ENCODE results near the gene SAMD10.
A peak's percentile ranks its signal among the peaks of the same experiment; 100 is the strongest.
"Not testable (repeated sequence)": the region's sequence is repeated elsewhere in the genome, so short reads cannot be mapped to it uniquely, and the experiment has no call there.

SAMD10 gene

DNA sequence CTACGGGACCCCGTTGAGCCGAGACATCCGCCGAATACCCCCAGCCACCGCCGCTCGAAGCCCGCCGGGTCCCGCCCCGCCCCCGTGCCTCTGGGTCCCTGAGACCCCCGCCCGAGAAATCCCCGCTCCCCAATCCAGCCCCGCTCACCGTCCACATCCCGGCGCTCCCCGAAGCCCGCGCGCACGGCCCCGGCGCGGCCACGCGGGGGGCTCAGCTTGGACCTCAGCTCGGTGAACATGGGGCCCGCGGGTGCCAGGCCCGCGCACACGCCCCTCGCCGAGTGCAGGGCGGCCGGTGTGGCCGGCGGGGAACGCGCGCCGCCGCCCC, 249 bp downstream of the SAMD10 start:
- H3K4me1 ChIP-seq (ENCODE audit: control insufficient read depth, insufficient read depth, low read length), result peaks cover 4% of the 10 kb centered on the region
- H3K36me3 ChIP-seq (ENCODE audit: control insufficient read depth, insufficient read depth, low read length), result no peaks in the 10 kb centered on the region
- peak overlapping the region; percentile 72 for H3K4me3 ChIP-seq (ENCODE audit: low read length)
- no peak overlapping the region for H3K9ac ChIP-seq (ENCODE audit: low read length)
- H3K27me3 ChIP-seq (ENCODE audit: control insufficient read depth, insufficient read depth, low read length), result no peaks in the 10 kb centered on the region
- no peak overlapping the region for H3K27ac ChIP-seq (ENCODE audit: low read depth, low read length)

DNA sequence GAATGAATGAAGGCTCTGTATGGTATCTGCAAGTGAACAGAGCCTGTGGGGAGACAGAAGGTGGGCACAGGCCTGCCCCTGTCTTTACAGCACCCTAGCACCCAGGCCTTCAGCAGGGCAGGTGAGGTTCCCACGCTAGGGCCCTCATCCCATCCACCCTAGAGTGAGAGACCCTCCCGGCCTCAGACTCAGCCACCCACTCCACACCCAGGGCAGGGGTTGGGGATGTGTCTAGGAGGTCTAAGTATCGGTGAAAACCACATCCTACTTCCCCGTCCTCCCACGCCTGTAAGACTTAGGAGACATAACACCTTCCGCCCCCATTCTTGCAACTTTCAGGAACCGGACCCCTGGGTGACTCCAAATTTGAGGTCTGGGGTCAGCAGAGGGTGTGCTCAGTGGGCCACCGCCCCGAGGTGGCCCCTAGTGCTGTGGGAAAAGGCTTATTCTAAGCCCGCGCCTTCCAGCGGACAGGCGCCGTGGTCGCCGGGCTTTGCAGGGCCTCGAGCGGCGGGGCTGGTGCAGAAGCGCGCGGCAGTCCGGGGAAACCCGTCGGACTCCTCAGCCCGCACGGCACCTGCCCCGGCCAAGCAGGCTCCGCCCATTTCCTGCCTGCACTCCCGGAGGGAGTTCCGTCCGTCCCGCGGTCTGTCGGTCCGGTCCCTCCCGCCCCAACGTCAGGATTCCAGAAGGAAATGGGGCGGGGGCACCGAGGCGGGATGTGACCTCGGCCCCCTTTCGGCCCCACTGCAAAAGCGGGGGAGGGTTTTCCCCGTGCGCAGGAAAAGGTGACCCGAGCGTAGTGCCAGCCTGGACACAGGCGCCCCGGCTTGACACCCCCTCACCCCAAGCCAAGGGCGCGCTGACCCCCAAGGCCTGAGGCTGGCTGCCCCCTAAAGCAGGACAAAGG, 868 bp downstream of the SAMD10 start:
- H3K27me3 ChIP-seq (ENCODE audit: control insufficient read depth, insufficient read depth, low read length), result no peaks in the 10 kb centered on the region
- no peak overlapping the region for H3K9ac ChIP-seq (ENCODE audit: low read length)
- no peaks in the 10 kb centered on the region for H3K36me3 ChIP-seq (ENCODE audit: control insufficient read depth, insufficient read depth, low read length)
- H3K27ac ChIP-seq (ENCODE audit: low read depth, low read length), result no peak overlapping the region
- peaks cover 4% of the 10 kb centered on the region for H3K4me1 ChIP-seq (ENCODE audit: control insufficient read depth, insufficient read depth, low read length)
- H3K4me3 ChIP-seq (ENCODE audit: low read length), result peak overlapping the region; percentile 72

DNA sequence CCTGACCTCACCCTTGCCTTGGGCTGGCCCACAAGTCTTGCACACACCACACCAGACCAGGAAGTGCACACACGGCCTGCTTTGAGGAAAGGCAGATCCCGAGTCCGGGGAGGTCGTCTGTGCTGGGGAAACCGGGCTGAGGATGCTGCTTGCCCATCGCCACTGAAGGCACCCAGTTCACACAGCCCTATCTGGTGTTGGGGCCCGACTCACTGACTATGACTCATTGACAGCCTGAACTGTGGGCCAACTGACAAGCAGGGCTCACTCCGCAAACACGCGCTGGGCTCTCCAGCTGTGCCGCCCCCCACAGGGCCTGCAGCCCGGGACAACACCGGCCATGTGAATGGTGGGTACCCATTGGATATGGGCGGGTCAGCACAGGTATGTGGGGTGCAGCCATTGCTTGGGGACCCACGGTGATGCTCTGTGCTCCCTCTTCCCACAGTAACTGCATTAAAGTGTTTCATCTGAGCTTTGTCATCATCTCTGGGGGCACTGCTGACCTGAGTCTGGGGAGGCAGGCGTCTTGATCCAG, 1.6 kb downstream of the SAMD10 start:
- Histone ChIP-seq H3K27ac (ENCODE audit: low read depth, low read length) (no peak overlapping the region), H3K27me3 (ENCODE audit: control insufficient read depth, insufficient read depth, low read length) (no peaks in the 10 kb centered on the region), H3K4me3 (ENCODE audit: low read length) (no peak overlapping the region), H3K36me3 (ENCODE audit: control insufficient read depth, insufficient read depth, low read length) (no peaks in the 10 kb centered on the region), H3K9ac (ENCODE audit: low read length) (no peak overlapping the region), H3K4me1 (ENCODE audit: control insufficient read depth, insufficient read depth, low read length) (peaks cover 4% of the 10 kb centered on the region)

DNA sequence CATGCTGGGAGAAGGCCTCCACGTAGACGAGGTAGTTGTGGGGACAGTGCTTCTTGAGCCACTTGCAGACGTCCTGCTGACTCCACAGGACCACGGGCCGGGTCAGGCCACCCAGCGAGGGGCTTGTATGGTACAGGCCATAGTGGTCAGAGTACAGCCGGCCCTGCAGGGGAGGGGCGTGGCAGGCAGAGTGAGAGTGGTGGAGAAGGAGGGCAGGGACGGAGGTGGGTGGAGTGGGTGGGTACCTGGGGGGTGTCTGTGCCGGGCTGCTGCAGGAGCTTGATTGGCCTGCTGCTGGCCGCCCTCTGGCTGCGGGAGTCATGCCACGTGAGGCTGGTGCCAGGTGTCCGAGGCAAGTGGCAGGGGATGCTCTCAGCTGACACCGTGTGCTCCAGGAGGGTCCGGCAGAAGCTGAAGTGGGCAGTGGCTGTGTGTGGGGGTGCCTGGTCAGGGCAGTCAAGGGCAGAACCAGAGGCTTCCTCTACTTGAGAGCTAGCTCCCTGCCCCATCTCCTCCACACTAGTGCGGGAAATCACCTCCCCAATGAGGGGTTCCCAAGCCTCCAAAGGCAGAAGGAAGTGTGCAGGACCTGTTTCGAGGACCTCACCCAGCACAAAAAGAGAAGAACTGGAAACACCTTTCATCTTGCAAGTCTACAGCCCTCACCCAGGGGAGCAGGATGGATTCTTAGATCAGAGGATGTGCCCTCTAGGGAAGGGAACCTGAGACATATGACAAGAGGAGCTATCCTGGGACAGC, 2.3 kb downstream of the SAMD10 start:
- no peaks in the 10 kb centered on the region for H3K27me3 ChIP-seq (ENCODE audit: control insufficient read depth, insufficient read depth, low read length)

DNA sequence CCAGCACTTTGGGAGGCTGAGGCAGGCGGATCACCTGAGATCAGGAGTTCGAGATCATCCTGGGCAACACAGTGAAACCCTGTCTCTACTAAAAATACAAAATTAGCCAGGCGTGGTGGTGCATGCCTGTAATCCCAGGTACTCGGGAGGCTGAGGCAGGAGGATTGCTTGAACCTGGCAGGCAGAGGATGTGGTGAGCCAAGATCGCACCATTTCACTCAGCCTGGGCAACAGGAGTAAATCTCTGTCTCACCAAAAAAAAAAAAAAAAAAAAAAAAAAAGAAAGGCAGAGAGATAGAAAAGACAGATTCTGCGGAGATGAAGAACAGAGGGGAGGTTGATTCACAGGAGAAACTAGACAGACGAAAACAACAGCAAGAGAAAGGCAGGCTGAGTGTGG, 2.9 kb downstream of the SAMD10 start:
- not testable (repeated sequence) for H3K36me3 ChIP-seq (ENCODE audit: control insufficient read depth, insufficient read depth, low read length); H3K27ac ChIP-seq (ENCODE audit: low read depth, low read length); H3K27me3 ChIP-seq (ENCODE audit: control insufficient read depth, insufficient read depth, low read length); H3K9ac ChIP-seq (ENCODE audit: low read length); H3K4me1 ChIP-seq (ENCODE audit: control insufficient read depth, insufficient read depth, low read length); H3K4me3 ChIP-seq (ENCODE audit: low read length)

More for the DNA sequence above, 2.3 kb downstream of the SAMD10 start:
- Histone ChIP-seq H3K27ac (ENCODE audit: low read depth, low read length) (no peak overlapping the region), H3K36me3 (ENCODE audit: control insufficient read depth, insufficient read depth, low read length) (no peaks in the 10 kb centered on the region), H3K4me3 (ENCODE audit: low read length) (no peak overlapping the region), H3K4me1 (ENCODE audit: control insufficient read depth, insufficient read depth, low read length) (peaks cover 4% of the 10 kb centered on the region), H3K9ac (ENCODE audit: low read length) (no peak overlapping the region)

DNA sequence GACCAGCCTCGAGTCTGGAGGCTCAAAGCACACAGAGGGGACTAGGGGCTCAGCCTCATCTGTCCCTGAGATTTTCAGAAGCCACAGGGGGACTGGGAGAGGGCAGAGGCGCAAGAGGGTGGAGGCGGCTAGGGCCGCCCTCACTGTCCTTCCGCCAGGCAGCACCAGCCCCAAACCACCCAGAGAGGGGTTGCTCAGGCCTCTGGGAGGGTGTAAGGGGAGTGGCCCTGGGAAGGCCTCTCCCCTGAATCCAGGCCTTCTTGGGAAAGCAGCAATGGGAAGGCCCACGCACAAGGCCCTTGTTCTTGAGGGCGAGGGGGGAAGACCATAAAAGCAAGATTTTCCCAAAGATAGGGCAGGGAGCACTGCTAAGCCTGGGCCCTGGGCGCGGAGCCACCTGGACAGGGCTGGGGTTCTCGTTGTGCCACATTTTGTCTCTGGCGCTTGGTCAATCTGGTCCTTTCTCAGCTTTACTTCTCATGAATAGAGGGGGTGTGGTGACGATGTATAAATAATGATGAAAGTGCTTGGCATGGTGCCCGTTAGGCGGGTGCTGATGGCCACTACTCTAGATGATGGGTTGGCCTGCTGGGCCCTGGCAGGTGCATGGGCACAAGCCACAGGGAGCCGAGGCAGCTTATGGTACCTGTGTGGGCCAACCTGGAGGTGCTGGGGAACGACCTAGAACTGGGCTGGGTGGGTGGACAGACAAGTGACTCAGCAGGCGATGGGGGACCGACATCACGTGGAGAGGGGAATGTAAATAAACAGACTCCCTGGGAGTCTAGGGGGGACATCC, 4.8 kb downstream of the SAMD10 start:
- Histone ChIP-seq H3K4me1 (ENCODE audit: control insufficient read depth, insufficient read depth, low read length) (peaks cover 2% of the 10 kb centered on the region), H3K27ac (ENCODE audit: low read depth, low read length) (no peak overlapping the region), H3K27me3 (ENCODE audit: control insufficient read depth, insufficient read depth, low read length) (no peaks in the 10 kb centered on the region), H3K9ac (ENCODE audit: low read length) (no peak overlapping the region), H3K36me3 (ENCODE audit: control insufficient read depth, insufficient read depth, low read length) (no peaks in the 10 kb centered on the region), H3K4me3 (ENCODE audit: low read length) (no peak overlapping the region)

DNA sequence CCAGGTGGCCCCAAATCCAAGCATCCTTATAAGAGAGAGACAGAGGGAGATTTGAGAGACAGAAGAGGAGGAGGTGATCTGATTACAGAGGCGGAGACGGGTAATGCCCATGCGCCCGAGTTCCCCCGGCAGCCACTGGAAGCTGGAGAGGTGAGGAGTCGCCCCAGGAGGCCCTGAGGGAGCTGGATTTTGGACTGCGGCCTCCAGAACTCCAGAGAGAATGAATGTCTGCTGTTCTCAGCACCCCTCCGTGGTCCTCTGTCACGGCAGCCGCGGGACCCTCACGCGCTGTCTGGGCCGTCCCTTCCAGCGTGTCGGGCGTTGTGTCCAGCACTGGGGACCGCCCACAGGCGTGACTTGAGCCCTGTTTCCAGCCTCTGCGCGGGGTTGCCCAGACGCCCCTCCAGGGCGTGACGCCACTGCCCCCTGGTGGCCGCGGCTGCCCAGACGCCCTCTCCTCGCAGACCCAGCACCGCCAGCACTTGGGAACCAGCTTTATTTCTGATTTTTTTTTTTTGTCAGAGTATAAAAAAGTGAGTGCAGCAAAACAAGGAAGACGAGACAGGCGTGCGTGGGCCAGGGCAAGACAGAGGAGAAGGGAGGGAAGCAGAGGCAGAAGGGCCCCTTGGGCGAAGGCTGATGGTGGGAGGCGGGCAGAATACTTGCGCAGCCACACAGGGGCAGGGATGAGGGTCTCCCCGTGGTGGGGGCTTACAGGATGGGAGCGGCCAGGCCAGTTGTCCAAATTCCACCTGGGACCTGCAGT, 5.6 kb downstream of the SAMD10 start:
- peak overlapping the region; percentile 35 for H3K4me3 ChIP-seq (ENCODE audit: low read length)
- no peaks in the 10 kb centered on the region for H3K27me3 ChIP-seq (ENCODE audit: control insufficient read depth, insufficient read depth, low read length)
- no peak overlapping the region for H3K27ac ChIP-seq (ENCODE audit: low read depth, low read length)
- no peaks in the 10 kb centered on the region for H3K36me3 ChIP-seq (ENCODE audit: control insufficient read depth, insufficient read depth, low read length)
- no peak overlapping the region for H3K9ac ChIP-seq (ENCODE audit: low read length)
- H3K4me1 ChIP-seq (ENCODE audit: control insufficient read depth, insufficient read depth, low read length), result peaks cover 4% of the 10 kb centered on the region

DNA sequence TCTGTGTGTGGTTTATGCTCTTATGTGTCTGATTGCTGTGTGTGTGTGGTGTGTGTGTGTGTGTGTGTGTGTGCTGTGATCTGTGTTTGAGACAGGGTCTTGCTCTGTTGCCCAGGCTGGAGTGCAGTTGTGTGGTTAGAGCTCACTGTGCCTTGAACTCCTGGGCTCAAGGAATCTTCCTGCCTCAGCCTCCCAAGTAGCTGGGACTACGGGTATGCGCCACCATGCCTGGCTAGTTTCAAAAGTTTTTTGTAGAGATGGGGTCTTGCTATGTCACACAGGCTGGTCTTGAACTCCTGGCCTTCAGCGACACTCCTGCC, 6.3 kb downstream of the SAMD10 start:
- Histone ChIP-seq H3K9ac (ENCODE audit: low read length) (no peak overlapping the region), H3K4me1 (ENCODE audit: control insufficient read depth, insufficient read depth, low read length) (peaks cover 6% of the 10 kb centered on the region), H3K4me3 (ENCODE audit: low read length) (no peak overlapping the region), H3K27ac (ENCODE audit: low read depth, low read length) (no peak overlapping the region), H3K27me3 (ENCODE audit: control insufficient read depth, insufficient read depth, low read length) (no peaks in the 10 kb centered on the region), H3K36me3 (ENCODE audit: control insufficient read depth, insufficient read depth, low read length) (no peaks in the 10 kb centered on the region)

DNA sequence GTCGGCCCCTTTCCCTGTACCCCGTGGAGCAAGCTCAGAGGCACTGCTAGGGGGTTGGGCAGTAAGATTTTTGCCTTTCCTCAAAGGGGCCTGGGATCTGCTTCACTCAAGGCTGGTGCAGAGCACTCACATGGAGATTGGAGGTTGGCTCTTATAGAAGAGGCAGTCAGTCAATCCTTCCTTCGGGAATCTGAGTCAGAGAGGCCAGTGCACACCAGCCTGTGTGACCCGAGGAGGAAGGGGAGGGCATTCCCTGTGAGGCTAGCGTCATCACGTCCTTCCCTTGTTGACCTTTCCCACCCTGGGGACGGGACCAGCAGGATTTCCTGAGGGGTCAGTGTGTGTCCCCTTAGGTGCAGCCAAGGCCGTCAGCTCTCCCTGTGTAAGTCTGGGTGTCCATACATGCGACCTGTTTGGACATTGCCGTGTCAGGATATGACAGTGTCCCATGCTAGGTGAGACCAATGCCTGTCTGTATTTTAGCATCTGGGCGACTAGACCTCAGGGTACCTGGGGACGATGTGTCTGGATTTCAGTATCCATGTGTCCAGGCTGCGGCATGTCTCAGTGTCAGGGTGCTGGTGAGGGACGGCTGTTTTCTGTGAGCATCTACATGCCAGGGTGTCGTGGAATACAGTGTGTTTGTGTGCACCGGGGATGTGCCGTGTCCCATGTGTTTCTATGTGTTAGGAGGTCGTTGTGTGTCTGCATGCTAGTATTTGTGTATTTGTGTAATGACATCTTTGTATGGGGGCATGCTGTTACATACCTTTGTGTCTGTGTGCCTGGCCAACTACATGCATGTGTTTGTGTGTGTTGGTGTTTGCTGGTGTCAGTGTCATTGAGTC, 6.9 kb downstream of the SAMD10 start:
- Histone ChIP-seq H3K27me3 (ENCODE audit: control insufficient read depth, insufficient read depth, low read length) (no peaks in the 10 kb centered on the region), H3K36me3 (ENCODE audit: control insufficient read depth, insufficient read depth, low read length) (no peaks in the 10 kb centered on the region), H3K9ac (ENCODE audit: low read length) (no peak overlapping the region), H3K4me3 (ENCODE audit: low read length) (no peak overlapping the region), H3K4me1 (ENCODE audit: control insufficient read depth, insufficient read depth, low read length) (peaks cover 6% of the 10 kb centered on the region), H3K27ac (ENCODE audit: low read depth, low read length) (no peak overlapping the region)

DNA sequence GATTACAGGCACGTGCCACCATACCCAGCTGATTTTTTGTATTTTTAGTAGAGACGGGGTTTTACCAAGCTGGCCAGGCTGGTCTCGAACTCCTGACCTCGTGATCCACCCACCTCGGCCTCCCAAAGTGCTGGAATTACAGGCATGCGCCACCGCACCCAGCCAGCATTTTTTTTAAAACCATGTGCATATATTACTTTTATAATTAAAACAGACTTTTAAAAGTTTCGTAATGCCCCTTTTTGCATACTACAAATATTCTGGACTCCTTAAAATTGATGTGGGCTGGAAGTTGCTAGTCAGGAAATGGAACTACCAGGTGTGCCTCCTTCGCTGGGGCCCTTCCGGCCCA, 7.5 kb downstream of the SAMD10 start:
- H3K4me1 ChIP-seq (ENCODE audit: control insufficient read depth, insufficient read depth, low read length); H3K36me3 ChIP-seq (ENCODE audit: control insufficient read depth, insufficient read depth, low read length); H3K27me3 ChIP-seq (ENCODE audit: control insufficient read depth, insufficient read depth, low read length); H3K4me3 ChIP-seq (ENCODE audit: low read length); H3K27ac ChIP-seq (ENCODE audit: low read depth, low read length); H3K9ac ChIP-seq (ENCODE audit: low read length): not testable (repeated sequence)

DNA sequence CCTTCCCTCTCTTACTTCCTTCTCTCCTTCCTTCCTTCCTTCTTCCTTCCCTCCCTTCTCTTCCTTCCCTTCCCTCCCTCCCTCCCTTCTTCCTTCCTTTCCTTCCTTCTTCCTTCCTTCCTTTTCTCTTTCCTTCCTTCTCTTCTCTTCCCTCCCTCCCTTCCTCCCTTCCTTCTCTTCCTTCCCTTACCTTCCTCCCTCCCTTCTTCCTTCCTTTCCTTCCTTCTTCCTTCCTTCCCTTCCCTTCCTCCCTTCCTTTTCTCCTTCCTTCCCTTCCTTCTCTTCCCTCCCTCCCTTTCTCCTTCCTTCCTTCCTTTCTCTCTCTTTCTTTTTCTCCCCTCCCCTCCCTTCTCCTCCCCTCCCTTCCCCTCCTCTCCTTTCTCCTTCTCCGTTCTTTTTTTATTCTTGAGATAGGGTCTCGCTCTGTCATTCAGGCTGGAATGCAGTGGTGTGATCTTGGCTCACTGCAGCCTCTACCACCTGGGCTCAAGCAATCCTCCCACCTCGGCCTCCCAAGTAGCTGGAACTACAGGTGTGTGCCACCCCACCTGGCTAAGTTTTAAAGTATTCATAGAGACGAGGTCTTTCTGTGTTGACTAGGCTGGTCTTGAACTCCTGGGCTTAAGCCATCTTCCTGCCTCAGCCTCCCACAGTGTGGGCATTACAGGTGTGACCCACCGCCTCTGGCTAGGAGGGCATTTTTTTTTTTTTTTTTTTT, 8.6 kb downstream of the SAMD10 start:
- H3K27ac ChIP-seq (ENCODE audit: low read depth, low read length), result no peak overlapping the region

More for the DNA sequence above, 8.6 kb downstream of the SAMD10 start:
- Histone ChIP-seq H3K36me3 (ENCODE audit: control insufficient read depth, insufficient read depth, low read length) (no peaks in the 10 kb centered on the region), H3K4me1 (ENCODE audit: control insufficient read depth, insufficient read depth, low read length) (peaks cover 6% of the 10 kb centered on the region), H3K4me3 (ENCODE audit: low read length) (no peak overlapping the region), H3K27me3 (ENCODE audit: control insufficient read depth, insufficient read depth, low read length) (no peaks in the 10 kb centered on the region), H3K9ac (ENCODE audit: low read length) (no peak overlapping the region)

Measured in rectal smooth muscle tissue (tissue), 1 donor.